Upper lobe of right lung (tissue), 1 donor: ENCODE measurements around the gene PPIL1. TPM values are rescaled to one million over a fixed set of nuclear protein-coding genes. Genes with fewer than 3 reads are reported as not detected.
"Not testable (repeated sequence)": the region's sequence is repeated elsewhere in the genome, so short reads cannot be mapped to it uniquely, and the experiment has no call there.

Source experiments
- ATAC-seq: fragments of 200-7000 bp; cut with Tn5 transposase; one replicate; pipeline ENCODE4 v1.9.1; 2020; ENCODE audit warnings: mild to moderate bottlenecking, moderate library complexity
- DNase-seq: peaks from one replicate; pipeline ENCODE4 v3.0.0-alpha.2; 2020
- H3K27ac ChIP-seq: fragments of 200-600 bp; one replicate; pipeline ENCODE4 v1.8.0; 2022
- H3K27me3 ChIP-seq: fragments of 200-600 bp; one replicate; pipeline ENCODE4 v1.8.0; 2022; ENCODE audit warnings: mild to moderate bottlenecking
- H3K36me3 ChIP-seq: fragments of 200-600 bp; one replicate; pipeline ENCODE4 v1.8.0; 2022
- H3K4me1 ChIP-seq: fragments of 200-600 bp; one replicate; pipeline ENCODE4 v1.8.0; 2022
- H3K4me3 ChIP-seq: fragments of 200-600 bp; one replicate; pipeline ENCODE4 v1.8.0; 2022; ENCODE audit warnings: mild to moderate bottlenecking
- H3K9me3 ChIP-seq: fragments of 200-600 bp; one replicate; pipeline ENCODE4 v1.8.0; 2022
- CTCF ChIP-seq: fragments of 200-600 bp; IDR thresholded peaks from one replicate; pipeline ENCODE4 v1.8.0; 2022; ENCODE audit warnings: antibody characterized with exemption
- intact Hi-C: fragments of 100-400 bp; cut with DNase I; formaldehyde crosslinking; loops from one replicate; pipeline ENCODE4 v1.11.0; 2022
- total RNA-seq: library from RNA; stranded (reverse); fragmentation: NEBNext Ultra II Directional; extraction: Animal tissue kit (Norgen Biotek cat#: 25700); gene quantifications from one replicate; pipeline ENCODE4 v1.2.1, GENCODE V29; 2021
- donor health status: DM: no; HTN: yes; CAD: no; lungs with severe emphysema.

PPIL1 gene
- total RNA-seq, 1 donor from 2014 or later, result 15.7 TPM

GRCh38 chr6:36904114-36904513 is 29.5 kb upstream of the PPIL1 start:
- peaks cover 27% of the 10 kb centered on the region for H3K4me1 ChIP-seq
- no peak for TF ChIP-seq CTCF
- no peak overlapping the region for H3K4me3 ChIP-seq
- H3K27ac ChIP-seq, result no peak overlapping the region
- H3K9me3 ChIP-seq, result no peaks in the 10 kb centered on the region
- intact Hi-C loops, result no loop called here
- peaks cover 77% of the 10 kb centered on the region for H3K36me3 ChIP-seq
- ATAC-seq, result no peak
- no peaks in the 10 kb centered on the region for H3K27me3 ChIP-seq
- no peak for DNase-seq

GRCh38 chr6:36897609-36898008 is 23.0 kb upstream of the PPIL1 start:
- Histone ChIP-seq H3K27me3 (no peaks in the 10 kb centered on the region), H3K4me1 (no peaks in the 10 kb centered on the region), H3K9me3 (no peaks in the 10 kb centered on the region), H3K36me3 (peaks cover 64% of the 10 kb centered on the region), H3K4me3 (no peak overlapping the region), H3K27ac (no peak overlapping the region)
- DNase-seq (no peak), ATAC-seq (peak; percentile 48)
- intact Hi-C loops, result no loop called here
- TF ChIP-seq CTCF, result no peak

GRCh38 chr6:36893976-36894932 is 19.7 kb upstream of the PPIL1 start:
- Histone ChIP-seq H3K27me3 (no peaks in the 10 kb centered on the region), H3K9me3 (no peaks in the 10 kb centered on the region), H3K4me3 (no peak overlapping the region), H3K36me3 (peaks cover 31% of the 10 kb centered on the region), H3K4me1 (no peaks in the 10 kb centered on the region), H3K27ac (no peak overlapping the region)
- DNase-seq (no peak), ATAC-seq (no peak)
- intact Hi-C loops, result no loop called here
- no peak for TF ChIP-seq CTCF

GRCh38 chr6:36891153-36891552 is 16.6 kb upstream of the PPIL1 start:
- H3K27ac ChIP-seq, H3K9me3 ChIP-seq, ATAC-seq, H3K4me3 ChIP-seq, H3K27me3 ChIP-seq, intact Hi-C loops, DNase-seq, H3K4me1 ChIP-seq: not testable (repeated sequence)
- H3K36me3 ChIP-seq, result peaks cover 14% of the 10 kb centered on the region

GRCh38 chr6:36890112-36890663 is 15.6 kb upstream of the PPIL1 start:
- TF ChIP-seq CTCF, result no peak
- intact Hi-C loops, result no loop called here
- H3K36me3 ChIP-seq, result peaks cover 11% of the 10 kb centered on the region
- H3K27ac ChIP-seq, result no peak overlapping the region
- DNase-seq, result no peak
- no peak for ATAC-seq
- peaks cover 2% of the 10 kb centered on the region for H3K4me1 ChIP-seq
- H3K27me3 ChIP-seq, result no peaks in the 10 kb centered on the region
- no peak overlapping the region for H3K4me3 ChIP-seq
- no peaks in the 10 kb centered on the region for H3K9me3 ChIP-seq
